ENCODE results near the gene TRAFD1. TPM values are rescaled to one million over a fixed set of nuclear protein-coding genes. Genes with fewer than 3 reads are reported as not detected.

Gene TRAFD1
- total and polyA plus RNA-seq, 2 donors, result 31.5 to 36.9 TPM

GRCh38 chr12:112183141-112184021 lies 58.0 kb downstream of the TRAFD1 start:
- WGBS, result 79% methylated on average over 9 of the region's 9 CpGs
- no peak for DNase-seq (ENCODE audit: extremely low spot score)
- H3K4me1 ChIP-seq (ENCODE audit: insufficient read depth), result no peaks in the 10 kb centered on the region
- no peak overlapping the region for H3K27ac ChIP-seq (ENCODE audit: low read depth)
- no peak overlapping the region for H3K4me3 ChIP-seq (ENCODE audit: low read depth, low read length)
- no peaks in the 10 kb centered on the region for H3K36me3 ChIP-seq (ENCODE audit: insufficient read depth)

GRCh38 chr12:112184056-112184887 lies 58.9 kb downstream of the TRAFD1 start:
- DNase-seq (ENCODE audit: extremely low spot score), result no peak
- no peak overlapping the region for H3K4me3 ChIP-seq (ENCODE audit: low read depth, low read length)
- WGBS, result 97% methylated on average over 46 of the region's 46 CpGs
- no peak overlapping the region for H3K27ac ChIP-seq (ENCODE audit: low read depth)
- no peaks in the 10 kb centered on the region for H3K4me1 ChIP-seq (ENCODE audit: insufficient read depth)
- H3K36me3 ChIP-seq (ENCODE audit: insufficient read depth), result no peaks in the 10 kb centered on the region

- Histone ChIP-seq H3K4me1 (ENCODE audit: insufficient read depth) (no peaks in the 10 kb centered on the region), H3K27ac (ENCODE audit: low read depth) (no peak overlapping the region), H3K36me3 (ENCODE audit: insufficient read depth) (no peaks in the 10 kb centered on the region), H3K4me3 (ENCODE audit: low read depth, low read length) (no peak overlapping the region)
- DNase-seq (ENCODE audit: extremely low spot score), result no peak
- 92% methylated on average over 26 of the region's 26 CpGs for WGBS
Observed at GRCh38 chr12:112185093-112185923, 59.9 kb downstream of the TRAFD1 start.

- Histone ChIP-seq H3K27ac (ENCODE audit: low read depth) (no peak overlapping the region), H3K36me3 (ENCODE audit: insufficient read depth) (no peaks in the 10 kb centered on the region), H3K4me1 (ENCODE audit: insufficient read depth) (no peaks in the 10 kb centered on the region), H3K4me3 (ENCODE audit: low read depth, low read length) (no peak overlapping the region)
- WGBS, result 81% methylated on average over 9 of the region's 9 CpGs
- DNase-seq (ENCODE audit: extremely low spot score), result no peak
Observed at GRCh38 chr12:112188130-112188830, 62.9 kb downstream of the TRAFD1 start.

- WGBS, result 87% methylated on average over 5 of the region's 5 CpGs
- H3K4me3 ChIP-seq (ENCODE audit: low read depth, low read length), result no peak overlapping the region
- peaks cover 4% of the 10 kb centered on the region for H3K36me3 ChIP-seq (ENCODE audit: insufficient read depth)
- no peak for DNase-seq (ENCODE audit: extremely low spot score)
- no peaks in the 10 kb centered on the region for H3K4me1 ChIP-seq (ENCODE audit: insufficient read depth)
- H3K27ac ChIP-seq (ENCODE audit: low read depth), result no peak overlapping the region
Observed at GRCh38 chr12:112190231-112191025, 65.1 kb downstream of the TRAFD1 start.

- DNase-seq (ENCODE audit: extremely low spot score), result no peak
- Histone ChIP-seq H3K27ac (ENCODE audit: low read depth) (no peak overlapping the region), H3K4me1 (ENCODE audit: insufficient read depth) (no peaks in the 10 kb centered on the region), H3K4me3 (ENCODE audit: low read depth, low read length) (no peak overlapping the region), H3K36me3 (ENCODE audit: insufficient read depth) (peaks cover 4% of the 10 kb centered on the region)
- WGBS, result 57% methylated on average over 2 of the region's 2 CpGs
Observed at GRCh38 chr12:112191201-112191600, 65.8 kb downstream of the TRAFD1 start.

- no peak overlapping the region for H3K4me3 ChIP-seq (ENCODE audit: low read depth, low read length)
- H3K4me1 ChIP-seq (ENCODE audit: insufficient read depth), result no peaks in the 10 kb centered on the region
- 52% methylated on average over 4 of the region's 4 CpGs for WGBS
- H3K36me3 ChIP-seq (ENCODE audit: insufficient read depth), result peaks cover 4% of the 10 kb centered on the region
- no peak for DNase-seq (ENCODE audit: extremely low spot score)
- H3K27ac ChIP-seq (ENCODE audit: low read depth), result no peak overlapping the region
Observed at GRCh38 chr12:112191840-112192321, 66.5 kb downstream of the TRAFD1 start.

- DNase-seq (ENCODE audit: extremely low spot score), result no peak
- WGBS, result 92% methylated on average over 13 of the region's 13 CpGs
- peaks cover 4% of the 10 kb centered on the region for H3K36me3 ChIP-seq (ENCODE audit: insufficient read depth)
- H3K4me1 ChIP-seq (ENCODE audit: insufficient read depth), result no peaks in the 10 kb centered on the region
- no peak overlapping the region for H3K4me3 ChIP-seq (ENCODE audit: low read depth, low read length)
- no peak overlapping the region for H3K27ac ChIP-seq (ENCODE audit: low read depth)
Observed at GRCh38 chr12:112192475-112192874, 67.1 kb downstream of the TRAFD1 start.

- no peak for DNase-seq (ENCODE audit: extremely low spot score)
Observed at GRCh38 chr12:112194601-112195247, 69.4 kb downstream of the TRAFD1 start.

GRCh38 chr12:112196196-112196875 lies 71.0 kb downstream of the TRAFD1 start:
- no peaks in the 10 kb centered on the region for H3K4me1 ChIP-seq (ENCODE audit: insufficient read depth)
- no peak overlapping the region for H3K4me3 ChIP-seq (ENCODE audit: low read depth, low read length)
- no peak overlapping the region for H3K27ac ChIP-seq (ENCODE audit: low read depth)
- 85% methylated on average over 9 of the region's 9 CpGs for WGBS
- no peak for DNase-seq (ENCODE audit: extremely low spot score)
- H3K36me3 ChIP-seq (ENCODE audit: insufficient read depth), result peaks cover 4% of the 10 kb centered on the region

More at GRCh38 chr12:112194601-112195247, 69.4 kb downstream of the TRAFD1 start:
- Histone ChIP-seq H3K4me3 (ENCODE audit: low read depth, low read length) (no peak overlapping the region), H3K4me1 (ENCODE audit: insufficient read depth) (no peaks in the 10 kb centered on the region), H3K27ac (ENCODE audit: low read depth) (no peak overlapping the region), H3K36me3 (ENCODE audit: insufficient read depth) (peaks cover 4% of the 10 kb centered on the region)
- WGBS, result 95% methylated on average over 20 of the region's 20 CpGs

GRCh38 chr12:112198120-112198733 lies 72.9 kb downstream of the TRAFD1 start:
- no peak overlapping the region for H3K4me3 ChIP-seq (ENCODE audit: low read depth, low read length)
- H3K27ac ChIP-seq (ENCODE audit: low read depth), result no peak overlapping the region
- 74% methylated on average over 9 of the region's 9 CpGs for WGBS
- no peak for DNase-seq (ENCODE audit: extremely low spot score)
- peaks cover 7% of the 10 kb centered on the region for H3K36me3 ChIP-seq (ENCODE audit: insufficient read depth)
- no peaks in the 10 kb centered on the region for H3K4me1 ChIP-seq (ENCODE audit: insufficient read depth)
